Common myeloid progenitor, CD34-positive (primary cell): ENCODE measurements around the gene LXN.

ENCODE experiments used
- CTCF ChIA-PET: fragments of 350-600 bp; sonication (Branson Sonifier 250); formaldehyde crosslinking; loops from one replicate; lab custom pipeline; 2021; ENCODE audit warnings: antibody characterized with exemption; lab: Charles Lee
- POLR2A ChIA-PET: fragments of 350-600 bp; sonication (Branson Sonifier 250); formaldehyde crosslinking; loops from one replicate; lab custom pipeline; 2021; ENCODE audit warnings: antibody characterized with exemption; lab: Charles Lee
- DNase-seq, 3 donors: peaks; one replicate each; pipeline versions ENCODE4 v3.0.0 to v3.0.0-alpha.2; 2013
- H3K27ac ChIP-seq, 2 experiments: 1 replicate in 1 of 2; 2 replicates in 1 of 2; pipeline ENCODE4 v1.7.0; 2013; ENCODE audit warnings: inconsistent platforms in 2 of 2, low read length in 2 of 2, mild to moderate bottlenecking in 2 of 2, low read depth in 1 of 2, moderate library complexity in 1 of 2; ENCODE audit not compliant: severe bottlenecking in 2 of 2, insufficient read depth in 1 of 2, poor library complexity in 1 of 2
- H3K27me3 ChIP-seq, 5 experiments: replicated peaks in 2 of 5; 1 replicate in 3 of 5; 2 replicates in 2 of 5; pipeline versions ENCODE4 v1.6.1 to v1.7.0; 2013; ENCODE audit warnings: low read length in 4 of 5, mild to moderate bottlenecking in 2 of 5, moderate library complexity in 2 of 5, inconsistent platforms in 1 of 5; ENCODE audit not compliant: insufficient read depth in 5 of 5, control insufficient read depth in 4 of 5
- H3K36me3 ChIP-seq, 4 experiments: 1 replicate in 2 of 4; 2 replicates in 2 of 4; pipeline versions ENCODE4 v1.6.1 to v1.7.0; 2013; ENCODE audit warnings: low read length in 3 of 4, control low read depth in 1 of 4, mild to moderate bottlenecking in 1 of 4; ENCODE audit not compliant: control insufficient read depth in 4 of 4, insufficient read depth in 4 of 4
- H3K4me1 ChIP-seq, 4 experiments: 1 replicate in 3 of 4; 2 replicates in 1 of 4; pipeline versions ENCODE4 v1.6.1 to v1.7.1; 2013; ENCODE audit warnings: low read length in 3 of 4, mild to moderate bottlenecking in 3 of 4, control low read depth in 1 of 4, inconsistent platforms in 1 of 4, moderate library complexity in 1 of 4; ENCODE audit not compliant: control insufficient read depth in 4 of 4, insufficient read depth in 4 of 4; ENCODE audit errors: control extremely low read depth in 1 of 4
- H3K4me3 ChIP-seq, 7 experiments: 1 replicate in 4 of 7; 2 replicates in 3 of 7; pipeline versions ENCODE4 v1.5.1 to v1.7.0; 2013; ENCODE audit warnings: mild to moderate bottlenecking in 7 of 7, low read length in 6 of 7, moderate library complexity in 6 of 7, inconsistent platforms in 2 of 7, low read depth in 2 of 7, control low read depth in 1 of 7; ENCODE audit not compliant: insufficient read depth in 4 of 7, control insufficient read depth in 1 of 7; ENCODE audit errors: extremely low read depth in 1 of 7
- H3K9me3 ChIP-seq, 5 experiments: 1 replicate in 4 of 5; 2 replicates in 1 of 5; pipeline versions ENCODE4 v1.6.1 to v1.7.1; 2013; ENCODE audit warnings: low read length in 4 of 5, mild to moderate bottlenecking in 2 of 5, inconsistent platforms in 1 of 5, low read depth in 1 of 5, moderate library complexity in 1 of 5; ENCODE audit not compliant: control insufficient read depth in 4 of 5, insufficient read depth in 2 of 5; ENCODE audit errors: control extremely low read depth in 1 of 5
- WGBS: methylation state at CpG from one replicate; pipeline ENCODE4 v1.1.5; 2013; ENCODE audit not compliant: insufficient coverage; 5-methylcytosine and 5-hydroxymethylcytosine counted together

LXN gene

DNA sequence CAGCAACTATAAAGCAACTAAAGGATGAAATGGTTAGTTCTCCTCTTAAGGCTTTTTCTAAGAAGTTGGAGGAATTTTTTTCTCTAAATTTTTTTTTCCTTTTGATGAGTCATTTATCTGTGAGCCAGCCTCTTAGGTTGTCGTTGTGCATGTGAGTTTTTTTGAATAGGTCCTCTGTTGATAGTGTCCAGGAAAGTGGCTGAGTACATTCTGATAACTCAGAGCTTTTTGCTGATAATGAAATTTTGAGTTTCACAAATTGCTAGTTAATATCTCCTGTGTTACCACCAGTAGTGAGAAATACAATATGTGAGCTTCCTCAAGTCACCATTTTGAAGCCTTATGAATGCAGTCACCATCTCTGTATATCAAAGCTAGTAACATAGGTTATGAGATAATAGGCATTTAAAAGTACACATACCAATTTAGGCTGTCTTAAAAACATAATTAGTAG lies 7.1 kb upstream of the LXN start:
- POLR2A ChIA-PET = no interaction called here
- Histone ChIP-seq H3K9me3 (no peaks in the 10 kb centered on the region), H3K4me1 (no peaks in the 10 kb centered on the region), H3K27ac (peak overlapping the region in 1 of 2 experiments; percentile 38), H3K4me3 (no peak overlapping the region), H3K27me3 (no peaks in the 10 kb centered on the region), H3K36me3 (peaks cover 2 to 16% (median 6%) of the 10 kb centered on the region in 4 experiments)
- 60% methylated on average over 1 of the region's 1 CpG for WGBS
- peak; percentile 19 to 54 (median 34) for DNase-seq
- CTCF ChIA-PET = interaction anchor here (1.2 to 3.7 kb wide), 8 partner anchors 7 to 48 kb away, joined by 3 to 14 read pairs (median 4); no protein-coding TSS in a partner anchor

DNA sequence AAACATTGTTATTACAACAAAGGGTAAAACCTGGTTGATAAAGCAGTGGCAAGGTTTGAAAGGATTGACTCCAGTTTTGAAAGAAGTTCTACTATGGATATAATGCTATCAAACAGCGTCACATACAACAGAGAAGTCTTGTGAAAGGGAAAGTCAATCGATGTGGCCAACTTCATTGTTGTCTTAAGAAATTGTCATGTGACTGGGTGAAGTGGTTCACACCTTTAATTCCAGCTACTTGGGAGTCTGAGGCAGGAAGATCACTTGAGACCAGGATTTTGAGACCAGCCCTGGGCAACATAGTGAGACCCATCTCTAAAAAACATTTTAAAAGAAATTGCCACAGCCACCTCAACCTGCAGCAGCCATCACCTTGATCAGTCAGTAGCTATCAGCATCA lies 6.2 kb upstream of the LXN start:
- CTCF ChIA-PET = interaction anchor here (1.2 to 3.7 kb wide), 8 partner anchors 8 to 49 kb away, joined by 3 to 14 read pairs (median 4); no protein-coding TSS in a partner anchor
- peaks cover 0 to 12% (median 6%) of the 10 kb centered on the region in 4 experiments for H3K36me3 ChIP-seq
- POLR2A ChIA-PET = no interaction called here
- H3K9me3 ChIP-seq = no peaks in the 10 kb centered on the region
- H3K27me3 ChIP-seq = no peaks in the 10 kb centered on the region
- H3K4me3 ChIP-seq = no peak overlapping the region
- no peaks in the 10 kb centered on the region for H3K4me1 ChIP-seq
- peak overlapping the region in 1 of 2 experiments; percentile 20 for H3K27ac ChIP-seq
- 100% methylated on average over 1 of the region's 2 CpGs for WGBS
- no peak for DNase-seq

DNA sequence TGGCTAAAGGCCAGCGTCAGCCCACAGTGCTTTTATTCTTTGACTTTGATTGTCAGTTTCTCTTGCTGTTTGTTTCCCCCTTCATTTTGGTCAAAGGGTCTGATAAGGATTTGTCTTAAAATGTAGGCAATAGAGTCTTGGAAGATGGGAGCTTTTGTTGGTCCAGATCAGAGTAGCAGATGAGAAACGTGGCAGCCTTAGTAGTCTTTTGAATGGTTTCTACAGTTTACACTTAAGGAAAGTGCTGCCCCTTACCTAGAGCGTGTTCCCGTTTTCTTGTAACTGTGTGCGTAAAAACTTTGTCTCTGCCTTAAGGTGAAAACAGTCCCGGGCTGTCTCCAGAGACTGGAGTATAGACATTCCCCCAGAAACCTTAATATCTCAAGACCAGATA lies 630 bp downstream of the LXN start:
- WGBS = 0% methylated on average over 2 of the region's 6 CpGs
- Histone ChIP-seq H3K27ac (peak overlapping the region; percentile 71 to 78), H3K4me1 (peaks cover 2 to 22% (median 16%) of the 10 kb centered on the region in 4 experiments), H3K9me3 (no peaks in the 10 kb centered on the region), H3K36me3 (peaks cover 3 to 28% (median 23%) of the 10 kb centered on the region in 4 experiments), H3K4me3 (peak overlapping the region; percentile 77 to 89 (median 82)), H3K27me3 (no peaks in the 10 kb centered on the region)
- POLR2A ChIA-PET = no interaction called here
- CTCF ChIA-PET = interaction anchor here (0.6 to 5.3 kb wide), 16 partner anchors 11 to 141 kb away, joined by 3 to 57 read pairs (median 4); partner anchors contain the start of genes GFM1 and MFSD1
- DNase-seq = peak; percentile 5 to 11 (median 7)

GRCh38 chr3:158668506-158668905 lies 3.9 kb downstream of the LXN start:
- no peaks in the 10 kb centered on the region for H3K27me3 ChIP-seq
- H3K4me1 ChIP-seq = peaks cover 2 to 22% (median 16%) of the 10 kb centered on the region in 4 experiments
- H3K9me3 ChIP-seq = no peaks in the 10 kb centered on the region
- DNase-seq = no peak
- no peak overlapping the region for H3K4me3 ChIP-seq
- WGBS = no CpG with 5 or more reads among the region's 2 CpGs
- H3K27ac ChIP-seq = no peak overlapping the region
- POLR2A ChIA-PET = no interaction called here
- CTCF ChIA-PET = interaction anchor here (1.6 to 5.3 kb wide), 2 partner anchors 7 to 60 kb away, joined by 4 to 57 read pairs; no protein-coding TSS in a partner anchor
- H3K36me3 ChIP-seq = peaks cover 9 to 56% (median 39%) of the 10 kb centered on the region in 4 experiments

DNA sequence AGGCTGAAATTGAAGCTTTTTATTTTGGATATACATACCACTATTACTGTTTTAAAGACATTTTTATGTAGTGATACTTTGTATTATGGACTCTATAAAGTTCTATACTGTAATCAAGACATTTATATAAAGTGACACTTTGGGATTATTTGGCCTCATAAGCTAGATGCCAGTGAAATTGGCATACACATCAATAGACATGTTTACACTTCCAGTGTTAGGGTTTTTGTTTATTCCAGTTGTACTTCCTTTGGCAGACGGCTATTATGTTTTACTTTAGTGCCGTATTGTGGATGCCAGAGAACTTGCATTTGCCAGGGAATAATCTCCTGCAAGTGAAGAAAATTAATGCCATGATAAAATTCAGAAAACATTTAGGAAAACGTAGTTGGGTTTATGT lies 6.0 kb downstream of the LXN start:
- ChIA-PET CTCF (interaction anchor here (1.4 kb wide), 1 partner anchor 125 kb away, joined by 3 read pairs; no protein-coding TSS in a partner anchor), POLR2A (no interaction called here)
- DNase-seq = no peak
- no peak overlapping the region for H3K4me3 ChIP-seq
- 93% methylated on average over 2 of the region's 3 CpGs for WGBS
- H3K27me3 ChIP-seq = no peaks in the 10 kb centered on the region
- H3K27ac ChIP-seq = no peak overlapping the region
- peaks cover 9 to 67% (median 45%) of the 10 kb centered on the region in 4 experiments for H3K36me3 ChIP-seq
- no peaks in the 10 kb centered on the region for H3K9me3 ChIP-seq
- peaks cover 2 to 11% (median 6%) of the 10 kb centered on the region in 4 experiments for H3K4me1 ChIP-seq

- Histone ChIP-seq H3K36me3 (peaks cover 14 to 70% (median 42%) of the 10 kb centered on the region in 4 experiments), H3K4me3 (no peak overlapping the region), H3K9me3 (no peaks in the 10 kb centered on the region), H3K27ac (no peak overlapping the region), H3K27me3 (no peaks in the 10 kb centered on the region), H3K4me1 (peaks cover 0 to 10% (median 7%) of the 10 kb centered on the region in 4 experiments)
- ChIA-PET CTCF (interaction anchor here (1.1 to 7.0 kb wide), 8 partner anchors 7 to 132 kb away, joined by 3 to 57 read pairs (median 4); partner anchors contain the start of genes GFM1 and LXN), POLR2A (no interaction called here)
- DNase-seq = no peak
- 100% methylated on average over 1 of the region's 1 CpG for WGBS
Measured at GRCh38 chr3:158663832-158664231, 8.6 kb downstream of the LXN start.

DNA sequence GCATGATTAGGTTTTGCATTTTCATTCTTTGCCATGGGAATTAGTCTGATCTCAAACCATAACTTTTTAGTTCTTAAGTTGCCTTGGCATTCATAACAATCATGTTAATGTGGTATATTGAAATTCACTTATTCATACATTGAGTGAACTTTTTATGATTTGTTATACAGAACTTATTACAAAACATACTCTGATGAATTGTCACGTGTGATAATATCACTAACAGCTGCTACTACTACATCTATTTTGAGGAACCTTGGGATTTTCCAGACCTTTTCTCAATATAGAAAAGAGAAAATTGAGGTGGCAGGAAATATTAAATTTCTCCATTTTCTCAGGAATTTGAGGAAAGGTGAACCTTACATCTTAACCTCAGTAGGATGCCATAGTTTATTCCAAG lies 9.2 kb downstream of the LXN start:
- no peaks in the 10 kb centered on the region for H3K9me3 ChIP-seq
- WGBS = no CpG with 5 or more reads among the region's 1 CpG
- CTCF ChIA-PET = interaction anchor here (1.2 to 7.0 kb wide), 5 partner anchors 8 to 133 kb away, joined by 3 to 84 read pairs (median 3); partner anchors contain the start of genes GFM1 and LXN
- peaks cover 0 to 11% (median 8%) of the 10 kb centered on the region in 4 experiments for H3K4me1 ChIP-seq
- POLR2A ChIA-PET = no interaction called here
- H3K27ac ChIP-seq = no peak overlapping the region
- no peaks in the 10 kb centered on the region for H3K27me3 ChIP-seq
- peaks cover 14 to 68% (median 41%) of the 10 kb centered on the region in 4 experiments for H3K36me3 ChIP-seq
- H3K4me3 ChIP-seq = no peak overlapping the region
- DNase-seq = no peak
